ENCODE data around the gene PNN. TPM values are rescaled to one million over a fixed set of nuclear protein-coding genes. Genes with fewer than 3 reads are reported as not detected.

Gene PNN
- total and polyA plus RNA-seq, 2 experiments from 2014 or later: 15.3 to 39.7 TPM

- no peak overlapping the region for H2AFZ ChIP-seq
- no peak for DNase-seq
- no peaks in the 10 kb centered on the region for H3K79me2 ChIP-seq (ENCODE audit: insufficient read depth)
- 88 to 89% methylated on average over 7 of the region's 7 CpGs for WGBS, 2 experiments (ENCODE audit: low coverage in 1 of 2, low lambda C conversion rate in 2 of 2, missing lambda C conversion rate in 2 of 2)
- H3K9ac ChIP-seq: no peak overlapping the region
- no peaks in the 10 kb centered on the region for H3K27me3 ChIP-seq (replicated peaks; ENCODE audit: insufficient read depth)
- H4K20me1 ChIP-seq (ENCODE audit: insufficient read depth): no peaks in the 10 kb centered on the region
- no peaks in the 10 kb centered on the region for H3K4me1 ChIP-seq (ENCODE audit: insufficient read depth)
- no peak overlapping the region for H3K27ac ChIP-seq
- no peak overlapping the region for H3K4me3 ChIP-seq
- no peak for TF ChIP-seq EZH2phosphoT487 (IDR thresholded peaks at IDR 0.05; ENCODE audit: insufficient read depth, low read depth)
- no peak for TF ChIP-seq EZH2 (IDR thresholded peaks at IDR 0.05; ENCODE audit: insufficient read depth, poor library complexity, severe bottlenecking)
- H3K4me2 ChIP-seq (ENCODE audit: unreplicated experiment): no peak overlapping the region
- H3K9me2 ChIP-seq (ENCODE audit: insufficient read depth): no peaks in the 10 kb centered on the region
- peaks cover 27% of the 10 kb centered on the region for H3K36me3 ChIP-seq (ENCODE audit: low read depth)
- H3F3A ChIP-seq (ENCODE audit: insufficient read depth): no peaks in the 10 kb centered on the region
- no peaks in the 10 kb centered on the region for H3K9me3 ChIP-seq (ENCODE audit: low read depth)
- in situ Hi-C loops (cut with MboI): no loop called here
Measured at GRCh38 chr14:39145266-39145966, 29.6 kb upstream of the PNN start.

- Histone ChIP-seq H3K27ac (no peak overlapping the region), H3K9me2 (ENCODE audit: insufficient read depth) (no peaks in the 10 kb centered on the region), H3K9ac (no peak overlapping the region), H4K20me1 (ENCODE audit: insufficient read depth) (no peaks in the 10 kb centered on the region), H3K27me3 (replicated peaks; ENCODE audit: insufficient read depth) (no peaks in the 10 kb centered on the region), H3K4me2 (ENCODE audit: unreplicated experiment) (no peak overlapping the region), H2AFZ (no peak overlapping the region), H3K4me1 (ENCODE audit: insufficient read depth) (no peaks in the 10 kb centered on the region), H3K79me2 (ENCODE audit: insufficient read depth) (peaks cover 25% of the 10 kb centered on the region), H3K9me3 (ENCODE audit: low read depth) (no peaks in the 10 kb centered on the region), H3F3A (ENCODE audit: insufficient read depth) (no peaks in the 10 kb centered on the region), H3K36me3 (ENCODE audit: low read depth) (peaks cover 42% of the 10 kb centered on the region), H3K4me3 (no peak overlapping the region)
- 86 to 90% methylated on average over 9 of the region's 9 CpGs for WGBS, 2 experiments (ENCODE audit: low coverage in 1 of 2, low lambda C conversion rate in 2 of 2, missing lambda C conversion rate in 2 of 2)
- in situ Hi-C loops (cut with MboI): no loop called here
- no peak for DNase-seq
- TF ChIP-seq EZH2phosphoT487 (IDR thresholded peaks at IDR 0.05; ENCODE audit: insufficient read depth, low read depth) (no peak), EZH2 (IDR thresholded peaks at IDR 0.05; ENCODE audit: insufficient read depth, poor library complexity, severe bottlenecking) (no peak)
Measured at GRCh38 chr14:39154594-39155189, 20.4 kb upstream of the PNN start.

GRCh38 chr14:39157491-39157890 is 17.6 kb upstream of the PNN start:
- no peak for DNase-seq
- Histone ChIP-seq H3K9me3 (ENCODE audit: low read depth) (no peaks in the 10 kb centered on the region), H3K4me2 (ENCODE audit: unreplicated experiment) (no peak overlapping the region), H4K20me1 (ENCODE audit: insufficient read depth) (no peaks in the 10 kb centered on the region), H3K4me3 (no peak overlapping the region), H3K9ac (no peak overlapping the region), H2AFZ (no peak overlapping the region), H3K27me3 (replicated peaks; ENCODE audit: insufficient read depth) (no peaks in the 10 kb centered on the region), H3K27ac (no peak overlapping the region), H3F3A (ENCODE audit: insufficient read depth) (no peaks in the 10 kb centered on the region), H3K4me1 (ENCODE audit: insufficient read depth) (no peaks in the 10 kb centered on the region), H3K36me3 (ENCODE audit: low read depth) (peaks cover 24% of the 10 kb centered on the region; the same call in 1 of the 2 replicates), H3K9me2 (ENCODE audit: insufficient read depth) (no peaks in the 10 kb centered on the region), H3K79me2 (ENCODE audit: insufficient read depth) (peaks cover 53% of the 10 kb centered on the region)
- TF ChIP-seq EZH2 (IDR thresholded peaks at IDR 0.05; ENCODE audit: insufficient read depth, poor library complexity, severe bottlenecking) (no peak), EZH2phosphoT487 (IDR thresholded peaks at IDR 0.05; ENCODE audit: insufficient read depth, low read depth) (no peak)
- 98 to 100% methylated on average over 6 of the region's 6 CpGs for WGBS, 2 experiments (ENCODE audit: low coverage in 1 of 2, low lambda C conversion rate in 2 of 2, missing lambda C conversion rate in 2 of 2)
- in situ Hi-C loops (cut with MboI): no loop called here

GRCh38 chr14:39158222-39158858 is 16.7 kb upstream of the PNN start:
- 91 to 96% methylated on average over 6 of the region's 6 CpGs for WGBS, 2 experiments (ENCODE audit: low coverage in 1 of 2, low lambda C conversion rate in 2 of 2, missing lambda C conversion rate in 2 of 2)
- no peaks in the 10 kb centered on the region for H4K20me1 ChIP-seq (ENCODE audit: insufficient read depth)
- peaks cover 62% of the 10 kb centered on the region for H3K79me2 ChIP-seq (ENCODE audit: insufficient read depth)
- TF ChIP-seq EZH2 (IDR thresholded peaks at IDR 0.05; ENCODE audit: insufficient read depth, poor library complexity, severe bottlenecking) (no peak), EZH2phosphoT487 (IDR thresholded peaks at IDR 0.05; ENCODE audit: insufficient read depth, low read depth) (no peak)
- H3K9me2 ChIP-seq (ENCODE audit: insufficient read depth): no peaks in the 10 kb centered on the region
- no peaks in the 10 kb centered on the region for H3K9me3 ChIP-seq (ENCODE audit: low read depth)
- in situ Hi-C loops (cut with MboI): no loop called here
- H3K9ac ChIP-seq: no peak overlapping the region
- H3K4me2 ChIP-seq (ENCODE audit: unreplicated experiment): no peak overlapping the region
- H3K36me3 ChIP-seq (ENCODE audit: low read depth): peaks cover 19% of the 10 kb centered on the region; the same call in 1 of the 2 replicates
- no peak overlapping the region for H2AFZ ChIP-seq
- no peaks in the 10 kb centered on the region for H3F3A ChIP-seq (ENCODE audit: insufficient read depth)
- H3K4me1 ChIP-seq (ENCODE audit: insufficient read depth): no peaks in the 10 kb centered on the region
- DNase-seq: no peak
- H3K27me3 ChIP-seq (replicated peaks; ENCODE audit: insufficient read depth): no peaks in the 10 kb centered on the region
- no peak overlapping the region for H3K27ac ChIP-seq
- no peak overlapping the region for H3K4me3 ChIP-seq

All from GM23248 (cell line).